GM18868 (cell line): ENCODE results near the gene WDR5.
"Not testable (repeated sequence)": the region's sequence is repeated elsewhere in the genome, so short reads cannot be mapped to it uniquely, and the experiment has no call there.

Experiments used
- ATAC-seq: cut with Tn5 transposase; IDR thresholded peaks from one replicate; pipeline ENCODE4 v1.9.1; 2021; ENCODE audit warnings: mild to moderate bottlenecking, moderate library complexity; ENCODE audit not compliant: unreplicated experiment

The WDR5 gene

DNA sequence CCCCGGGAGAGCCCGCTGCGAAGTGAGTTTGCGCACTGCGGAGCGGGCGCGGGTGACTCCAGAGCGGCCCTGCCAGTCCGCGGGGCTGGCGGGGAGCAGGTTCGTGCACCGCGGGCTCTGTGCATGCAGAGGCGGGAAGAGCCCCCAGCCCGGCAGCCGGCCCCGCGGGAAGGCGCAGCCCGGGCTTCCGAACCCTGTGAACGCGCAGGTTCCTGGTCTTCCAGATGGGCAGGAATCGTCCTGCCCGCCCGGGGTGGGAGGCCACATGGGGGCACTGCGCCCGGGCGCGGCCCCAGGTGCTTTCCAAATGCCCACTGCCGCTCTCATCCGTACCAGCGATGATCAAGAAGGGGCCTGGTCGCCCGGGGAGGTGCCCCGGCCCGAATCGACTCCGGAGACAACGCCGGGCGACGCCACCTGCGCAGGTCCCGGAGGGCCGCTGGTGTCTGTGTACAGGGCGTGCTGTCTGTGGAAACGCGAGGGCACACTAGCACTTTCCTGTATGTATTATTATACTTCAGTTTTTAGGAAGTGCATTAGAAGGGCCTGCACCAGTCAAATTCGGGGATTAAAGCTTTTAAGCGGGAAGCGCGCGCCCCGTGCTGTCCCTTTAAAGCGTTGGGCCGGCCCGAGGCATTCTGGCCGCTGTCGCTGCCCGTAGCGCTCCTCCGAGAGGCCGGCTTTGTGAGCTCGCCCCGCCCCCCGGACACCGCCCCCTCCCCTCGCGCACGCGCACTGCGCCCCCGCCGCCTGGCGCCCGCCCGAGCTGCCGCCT lies at the start of gene WDR5:
Gene WDR5 (plus strand): TSS at position 740 of the 775 bp plus-strand sequence. CDS start 3,796 bp downstream, outside the sequence.
- ATAC-seq: peak; percentile 61

- ATAC-seq: no peak
These were observed 47.7 kb upstream of the WDR5 start for GRCh38 chr9:134088063-134088725.

DNA sequence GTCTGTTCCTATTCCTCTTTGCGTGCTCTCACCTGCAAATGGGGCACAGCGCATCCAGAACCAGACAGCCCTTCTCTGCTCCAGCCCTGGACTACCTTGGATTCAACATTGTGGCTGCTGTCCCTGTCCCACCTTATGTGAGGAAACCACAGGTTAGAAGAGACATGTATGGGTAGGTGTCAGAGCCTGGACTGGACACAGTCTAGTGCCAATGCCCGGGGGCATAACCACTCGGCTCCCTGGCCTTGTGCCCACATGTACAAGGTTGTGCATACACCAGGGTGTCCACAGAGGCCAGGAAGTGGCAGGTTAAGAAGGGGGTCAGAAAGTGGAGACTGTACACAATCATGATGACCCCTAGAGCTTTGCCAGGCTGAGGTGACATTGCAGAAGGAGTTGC lies 45.9 kb upstream of the WDR5 start:
- no peak for ATAC-seq

GRCh38 chr9:134099123-134099761 lies 36.6 kb upstream of the WDR5 start:
- ATAC-seq: no peak

GRCh38 chr9:134100040-134100439 lies 35.8 kb upstream of the WDR5 start:
- no peak for ATAC-seq

- not testable (repeated sequence) for ATAC-seq
These were observed 34.7 kb upstream of the WDR5 start for GRCh38 chr9:134101133-134101532.

DNA sequence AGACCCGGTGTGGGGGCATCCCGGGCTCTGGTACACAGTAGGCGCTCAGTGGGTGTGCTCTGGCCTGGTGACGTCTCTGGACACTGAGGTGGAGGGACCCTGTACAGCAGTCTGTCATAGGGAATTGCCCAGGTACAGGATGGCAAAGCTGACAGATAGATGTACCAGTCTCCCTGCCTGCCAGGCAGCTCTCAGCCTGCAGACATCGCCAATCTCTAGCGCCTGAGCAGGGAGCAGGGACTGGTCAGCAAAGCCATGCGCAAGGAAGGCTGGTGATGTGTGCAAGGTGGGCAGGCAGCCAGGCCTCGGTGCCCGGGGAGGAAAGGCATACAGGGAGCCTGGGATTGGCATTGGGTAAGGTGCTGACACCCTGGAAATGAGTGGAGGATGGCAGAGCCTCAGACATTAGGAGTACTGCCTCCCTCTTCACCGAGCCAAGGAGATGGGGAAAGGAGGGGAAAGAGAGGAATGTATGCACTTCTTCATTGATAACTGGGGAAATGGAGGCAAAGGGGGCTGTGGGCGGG lies 34.2 kb upstream of the WDR5 start:
- no peak for ATAC-seq

DNA sequence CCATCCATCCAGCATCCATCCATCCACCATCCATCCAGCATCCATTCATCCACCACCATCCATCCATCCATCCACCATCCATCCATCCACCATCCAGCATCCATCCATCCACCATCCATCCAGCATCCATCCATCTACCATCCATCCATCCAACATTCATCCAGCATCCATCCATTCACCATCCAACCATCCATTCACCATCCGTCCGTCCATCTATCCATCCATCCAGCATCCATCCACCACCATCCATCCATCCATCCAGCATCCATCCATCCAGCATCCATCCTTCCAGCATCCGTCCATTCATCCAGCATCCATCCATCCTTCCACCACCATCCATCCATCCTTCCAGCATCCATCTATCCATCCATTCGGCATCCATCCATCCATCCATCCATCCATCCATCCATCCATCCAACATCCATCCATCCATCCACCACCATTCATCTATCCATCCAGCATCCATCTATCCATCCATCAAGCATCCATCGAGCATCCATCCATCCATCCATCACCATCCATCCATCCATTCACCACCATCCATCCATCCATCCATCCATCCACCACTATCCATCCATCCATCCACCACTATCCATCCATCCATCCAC lies 32.4 kb upstream of the WDR5 start:
- ATAC-seq: no peak

GRCh38 chr9:134111064-134111463 lies 24.8 kb upstream of the WDR5 start:
- no peak for ATAC-seq

DNA sequence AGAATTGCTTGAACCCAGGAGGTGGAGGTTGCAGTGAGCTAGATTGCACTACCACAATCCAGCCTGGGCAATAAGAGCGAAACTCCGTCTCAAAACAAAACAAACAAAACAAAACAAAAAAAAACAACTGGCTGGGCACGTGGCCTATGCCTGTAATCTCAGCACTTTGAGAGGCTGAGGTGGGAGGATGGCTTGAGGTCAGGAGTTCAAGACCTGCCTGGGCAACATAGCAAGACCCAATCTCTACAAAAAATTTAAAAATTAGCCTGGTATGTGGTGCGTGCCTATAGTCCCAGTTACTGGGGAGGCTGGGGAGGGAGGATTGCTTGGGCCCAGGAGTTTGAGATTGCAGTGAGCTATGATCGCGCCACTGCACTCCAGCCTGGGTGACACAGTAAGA lies 23.3 kb upstream of the WDR5 start:
- no peak for ATAC-seq

GRCh38 chr9:134118972-134119371 lies 16.9 kb upstream of the WDR5 start:
- not testable (repeated sequence) for ATAC-seq

- no peak for ATAC-seq
These were observed 12.1 kb upstream of the WDR5 start for GRCh38 chr9:134123764-134124128.

DNA sequence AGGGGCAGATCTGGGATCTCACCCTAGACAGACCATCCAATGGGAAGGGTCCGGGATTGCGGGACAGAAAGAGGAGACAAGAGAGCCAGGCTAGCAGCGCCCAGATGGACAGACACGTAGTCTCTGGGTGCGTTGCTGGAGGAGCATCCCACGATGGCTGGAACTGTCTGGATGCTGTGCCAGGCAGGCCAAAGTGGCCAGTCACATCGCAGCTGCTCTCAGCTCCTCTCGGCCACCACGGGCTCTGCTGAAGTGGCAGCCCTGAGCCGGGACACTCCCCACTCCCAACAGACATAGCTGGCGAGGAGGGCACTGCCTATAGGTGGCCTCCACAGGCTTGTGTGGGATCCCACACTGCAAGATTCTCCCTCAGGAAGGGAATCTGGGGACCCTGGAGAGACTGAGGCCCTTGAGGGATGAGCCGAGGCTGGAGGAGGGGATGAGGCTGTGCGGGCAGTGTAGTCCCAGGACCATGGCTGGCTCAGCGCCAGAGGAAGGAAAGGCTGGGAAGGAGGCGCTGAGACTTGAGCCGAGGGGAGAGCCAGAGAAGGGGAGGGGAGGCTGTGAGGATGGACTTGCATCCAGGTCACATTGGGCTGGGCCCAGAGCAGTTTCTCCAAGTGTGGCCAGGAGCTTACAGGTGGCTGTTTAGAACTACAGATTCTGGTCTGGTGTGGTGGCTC lies 10.3 kb upstream of the WDR5 start:
- ATAC-seq: no peak

DNA sequence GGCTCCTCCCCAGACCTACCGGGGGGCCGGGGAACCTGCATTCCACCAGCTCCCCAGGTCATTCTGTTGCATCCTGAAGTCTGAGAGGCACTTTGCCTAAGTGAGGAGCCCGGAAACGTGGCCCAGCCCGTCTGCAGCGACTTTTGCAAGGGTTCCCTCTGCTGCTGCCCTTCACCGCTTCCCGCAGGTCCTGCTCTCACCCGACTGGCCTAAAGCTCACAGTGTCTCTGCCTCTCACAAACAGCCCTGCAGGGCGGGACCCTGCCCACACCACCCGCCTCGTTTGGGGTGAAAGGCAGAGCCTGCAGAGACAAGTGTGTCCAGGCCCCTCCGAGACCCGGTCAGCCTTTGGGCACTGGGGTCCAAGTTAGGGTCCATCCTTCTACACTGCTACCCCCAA lies 9.5 kb upstream of the WDR5 start:
- no peak for ATAC-seq

GRCh38 chr9:134127065-134127580 lies 8.8 kb upstream of the WDR5 start:
- ATAC-seq: no peak

DNA sequence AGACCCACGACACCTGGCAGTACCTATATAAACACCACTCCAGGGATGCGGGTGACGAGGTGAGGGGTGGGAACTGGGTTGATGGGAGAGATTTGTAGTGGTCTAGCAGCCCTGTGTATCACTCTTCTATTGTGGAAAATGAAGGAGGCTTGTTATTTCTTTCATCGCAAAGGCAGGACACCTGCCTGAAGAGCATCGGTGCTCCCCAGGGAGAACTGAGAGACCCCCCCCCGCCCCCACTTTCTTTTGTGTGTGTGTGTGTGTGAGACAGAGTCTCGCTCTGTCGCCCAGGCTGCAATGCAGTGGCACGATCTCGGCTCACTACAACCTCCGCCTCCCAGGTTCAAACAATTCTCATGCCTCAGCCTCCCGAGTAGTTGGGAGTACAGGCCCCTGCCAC lies 8.3 kb upstream of the WDR5 start:
- no peak for ATAC-seq

- no peak for ATAC-seq
These were observed 6.9 kb upstream of the WDR5 start for GRCh38 chr9:134128727-134129679.

- ATAC-seq: no peak
These were observed 5.1 kb upstream of the WDR5 start for GRCh38 chr9:134130503-134131375.
